Endothelial cell of umbilical vein (primary cell): ENCODE results near the gene AMMECR1. TPM values are rescaled to one million over a fixed set of nuclear protein-coding genes. Genes with fewer than 3 reads are reported as not detected.

Experiments used
- BruUV-seq: library from RNA; stranded (reverse); fragments of 400-500 nt; replicated peaks from 2 replicates; lab custom pipeline; 2021; lab: Mats Ljungman, UMichigan
- CTCF ChIA-PET: fragments of 300-600, 350-600 bp; sonication (Branson Sonifier 250); formaldehyde crosslinking; loops from one replicate; lab custom pipeline; 2021; ENCODE audit warnings: antibody characterized with exemption, inconsistent platforms; lab: Charles Lee
- POLR2A ChIA-PET: fragments of 300-600, 350-600 bp; sonication (Branson Sonifier 250); formaldehyde crosslinking; loops from one replicate; lab custom pipeline; 2021; ENCODE audit warnings: antibody characterized with exemption, inconsistent platforms; lab: Charles Lee
- DNase-seq: peaks from one replicate; pipeline ENCODE4 v3.0.0-alpha.2; 2011; ENCODE audit warnings: low read depth, low spot score
- FAIRE-seq: peaks from 2 replicates; lab custom pipeline; 2011; peaks lifted over from hg19 to GRCh38; lab: Jason Lieb, UNC
- H2AFZ ChIP-seq: 2 replicates; pipeline ENCODE4 v1.6.0; 2012; ENCODE audit warnings: low read depth, low read length, control low read depth, inconsistent platforms
- H3K27ac ChIP-seq: 2 replicates; pipeline ENCODE4 v1.5.1; 2011; ENCODE audit warnings: low read depth, mild to moderate bottlenecking, control low read depth, low read length, moderate library complexity; ENCODE audit not compliant: insufficient read depth
- H3K27me3 ChIP-seq, 2 experiments: 2 replicates each; pipeline versions ENCODE4 v1.6.0 to v1.6.1; 2011; ENCODE audit warnings: low read length in 2 of 2, mixed read lengths in 1 of 2; ENCODE audit not compliant: control insufficient read depth in 2 of 2, insufficient read depth in 2 of 2
- H3K36me3 ChIP-seq, 2 experiments: 2 replicates in 1 of 2; 3 replicates in 1 of 2; pipeline ENCODE4 v1.5.1; 2011; ENCODE audit warnings: low read length in 2 of 2, mild to moderate bottlenecking in 1 of 2, moderate library complexity in 1 of 2; ENCODE audit not compliant: control insufficient read depth in 2 of 2, insufficient read depth in 2 of 2; ENCODE audit errors: extremely low read depth in 1 of 2
- H3K4me1 ChIP-seq: 3 replicates; pipeline ENCODE4 v1.5.1; 2011; ENCODE audit warnings: mild to moderate bottlenecking, low read length; ENCODE audit not compliant: control insufficient read depth, insufficient read depth; ENCODE audit errors: extremely low read depth
- H3K4me2 ChIP-seq: 2 replicates; pipeline ENCODE4 v1.6.1; 2011; ENCODE audit warnings: low read length, control low read depth, mixed read lengths; ENCODE audit not compliant: insufficient read depth
- H3K4me3 ChIP-seq, 3 experiments: fragments of 200-600 bp in 1 of 3; sonication (generic), shearing (Covaris generic) in 1 of 3; replicated peaks in 1 of 3; 2 replicates each; pipeline ENCODE4 v1.5.1; 2011 to 2016; ENCODE audit warnings: control low read depth in 3 of 3, low read length in 3 of 3, mild to moderate bottlenecking in 2 of 3, inconsistent platforms in 1 of 3, low read depth in 1 of 3, moderate library complexity in 1 of 3; ENCODE audit not compliant: insufficient read depth in 1 of 3
- H3K79me2 ChIP-seq: 2 replicates; pipeline ENCODE4 v1.6.0; 2012; ENCODE audit warnings: low read length, inconsistent platforms; ENCODE audit not compliant: control insufficient read depth, insufficient read depth
- H3K9ac ChIP-seq: replicated peaks from 2 replicates; pipeline ENCODE3; 2011; ENCODE audit warnings: low read length, control low read depth; ENCODE audit not compliant: insufficient read depth; ENCODE audit errors: extremely low read depth
- H3K9me1 ChIP-seq: replicated peaks from 3 replicates; pipeline ENCODE4 v1.6.0; 2011; ENCODE audit warnings: mild to moderate bottlenecking, low read length; ENCODE audit not compliant: control insufficient read depth, insufficient read depth; ENCODE audit errors: extremely low read depth
- H3K9me3 ChIP-seq: replicated peaks from 2 replicates; pipeline ENCODE4 v1.5.1; 2012; ENCODE audit warnings: low read length, inconsistent platforms; ENCODE audit not compliant: control insufficient read depth, insufficient read depth
- H4K20me1 ChIP-seq: replicated peaks from 2 replicates; pipeline ENCODE3; 2011; ENCODE audit warnings: mild to moderate bottlenecking, low read length; ENCODE audit not compliant: control insufficient read depth, insufficient read depth; ENCODE audit errors: extremely low read depth
- EZH2 ChIP-seq: IDR thresholded peaks from 2 replicates; pipeline ENCODE4 v1.6.1; 2012; ENCODE audit warnings: borderline replicate concordance, low read depth, mild to moderate bottlenecking, moderate library complexity, low read length, inconsistent platforms; ENCODE audit not compliant: severe bottlenecking
- FOS ChIP-seq: IDR thresholded peaks from 2 replicates; pipeline ENCODE4 v1.6.1; 2011; ENCODE audit warnings: mild to moderate bottlenecking, low read length, moderate library complexity, borderline replicate concordance; ENCODE audit not compliant: insufficient read depth
- GATA2 ChIP-seq: IDR thresholded peaks from 2 replicates; pipeline ENCODE4 v1.7.0; 2011; ENCODE audit warnings: low read depth, mild to moderate bottlenecking, moderate library complexity, mixed read lengths, low read length; ENCODE audit not compliant: insufficient read length, insufficient read depth
- JUN ChIP-seq: IDR thresholded peaks from 2 replicates; pipeline ENCODE4 v1.6.1; 2011; ENCODE audit warnings: borderline replicate concordance, low read depth; ENCODE audit not compliant: insufficient read length, insufficient read depth
- MYC ChIP-seq: IDR thresholded peaks from one replicate; pipeline ENCODE4 v1.6.1; 2011; ENCODE audit warnings: mild to moderate bottlenecking, low read depth, low read length
- POLR2A ChIP-seq: IDR thresholded peaks from 2 replicates; pipeline ENCODE4 v1.6.1; 2012; ENCODE audit warnings: low read depth, mild to moderate bottlenecking, control low read depth, low read length
- POLR2AphosphoS5 ChIP-seq: IDR thresholded peaks from 2 replicates; pipeline ENCODE4 v1.6.1; 2012; ENCODE audit warnings: low read depth, mild to moderate bottlenecking, control low read depth, low read length, moderate library complexity; ENCODE audit not compliant: insufficient read depth
- dilution Hi-C: fragments of 300-500 bp; cut with MboI; formaldehyde crosslinking; loops from one replicate; pipeline ENCODE4 v1.15.0; 2019; ENCODE audit warnings: low sequenced_read_pairs; ENCODE audit not compliant: extremely low pct_ligation_motif_present
- intact Hi-C: fragments of 100-400 bp; cut with micrococcal nuclease; formaldehyde crosslinking; loops from one replicate; pipeline ENCODE4 v1.10.0; 2022
- polyA plus RNA-seq, 4 experiments: library from polyadenylated mRNA; depleted of rRNA in 3 of 4; stranded (reverse) in 3 of 4; unstranded in 1 of 4; fragments of >200 nt; gene quantifications; 2 replicates each; pipeline versions ENCODE4 v1.2.1 to v1.2.3, GENCODE V29; 2011 to 2012; ENCODE audit warnings: missing spikeins in 1 of 4
- total RNA-seq: library from RNA; stranded (reverse); gene quantifications from 2 replicates; pipeline ENCODE4 v1.2.3, GENCODE V29; 2021
- TF ChIP-seq, protein P1 (sequence below), 2 donors: IDR thresholded peaks; 1 replicate in 1 of 2; 2 replicates in 1 of 2; pipeline ENCODE4 v1.5.1; 2011; ENCODE audit warnings: low read length in 2 of 2, mild to moderate bottlenecking in 2 of 2, moderate library complexity in 2 of 2, control low read depth in 1 of 2, inconsistent platforms in 1 of 2, low read depth in 1 of 2; ENCODE audit not compliant: insufficient read depth in 1 of 2; ENCODE audit errors: extremely low read depth in 1 of 2
- TF ChIP-seq, protein P2 (sequence below): IDR thresholded peaks from 2 replicates; pipeline ENCODE4 v1.6.1; 2011; ENCODE audit not compliant: insufficient read depth, insufficient read length

The AMMECR1 gene
- total and polyA plus RNA-seq, 2 donors (not counting 3 experiments of a cell fraction or from before 2014, with no cell fraction given) = 3.6 to 6.9 TPM

DNA sequence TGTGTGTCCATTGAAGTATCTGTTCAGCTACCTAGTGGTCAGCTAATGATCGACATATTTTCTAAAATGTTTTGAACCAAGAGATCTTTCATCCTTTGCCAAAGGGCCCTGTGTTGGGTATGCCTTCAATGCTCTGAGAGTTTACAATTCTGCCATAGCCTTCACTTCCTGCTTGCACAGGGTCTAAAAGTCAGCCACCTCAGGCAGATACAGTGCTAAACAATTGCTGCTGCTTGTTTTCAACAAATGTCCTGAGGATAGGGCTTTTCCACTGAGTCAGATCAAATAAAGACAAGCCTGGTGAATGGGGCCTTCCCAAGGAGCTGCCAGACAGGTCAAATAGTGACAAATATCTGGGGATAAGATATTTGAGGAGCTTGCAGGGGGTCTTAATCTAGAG is 16.7 kb downstream of the AMMECR1 start:
- Histone ChIP-seq H3K4me1 (no peaks in the 10 kb centered on the region), H4K20me1 (no peaks in the 10 kb centered on the region), H3K27me3 (no peaks in the 10 kb centered on the region), H3K4me2 (no peak overlapping the region), H3K79me2 (no peaks in the 10 kb centered on the region), H3K9me3 (no peaks in the 10 kb centered on the region), H3K9me1 (no peaks in the 10 kb centered on the region), H3K27ac (no peak overlapping the region), H2AFZ (no peak overlapping the region), H3K36me3 (no peaks in the 10 kb centered on the region), H3K4me3 (no peak overlapping the region), H3K9ac (no peak overlapping the region)
- intact Hi-C loops = no loop called here
- ChIA-PET CTCF (no interaction called here), POLR2A (no interaction called here)
- TF ChIP-seq, protein P1, sequence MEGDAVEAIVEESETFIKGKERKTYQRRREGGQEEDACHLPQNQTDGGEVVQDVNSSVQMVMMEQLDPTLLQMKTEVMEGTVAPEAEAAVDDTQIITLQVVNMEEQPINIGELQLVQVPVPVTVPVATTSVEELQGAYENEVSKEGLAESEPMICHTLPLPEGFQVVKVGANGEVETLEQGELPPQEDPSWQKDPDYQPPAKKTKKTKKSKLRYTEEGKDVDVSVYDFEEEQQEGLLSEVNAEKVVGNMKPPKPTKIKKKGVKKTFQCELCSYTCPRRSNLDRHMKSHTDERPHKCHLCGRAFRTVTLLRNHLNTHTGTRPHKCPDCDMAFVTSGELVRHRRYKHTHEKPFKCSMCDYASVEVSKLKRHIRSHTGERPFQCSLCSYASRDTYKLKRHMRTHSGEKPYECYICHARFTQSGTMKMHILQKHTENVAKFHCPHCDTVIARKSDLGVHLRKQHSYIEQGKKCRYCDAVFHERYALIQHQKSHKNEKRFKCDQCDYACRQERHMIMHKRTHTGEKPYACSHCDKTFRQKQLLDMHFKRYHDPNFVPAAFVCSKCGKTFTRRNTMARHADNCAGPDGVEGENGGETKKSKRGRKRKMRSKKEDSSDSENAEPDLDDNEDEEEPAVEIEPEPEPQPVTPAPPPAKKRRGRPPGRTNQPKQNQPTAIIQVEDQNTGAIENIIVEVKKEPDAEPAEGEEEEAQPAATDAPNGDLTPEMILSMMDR (IDR thresholded peaks at IDR 0.05; ENCODE audit: extremely low read depth in 1 of 2, insufficient read depth in 1 of 2, low read depth in 1 of 2, low read length in 2 of 2) = no peak
- TF ChIP-seq POLR2A (no peak), MYC (no peak), GATA2 (no peak), POLR2AphosphoS5 (no peak), EZH2 (no peak), JUN (no peak), FOS (no peak)
- TF ChIP-seq, protein P2, sequence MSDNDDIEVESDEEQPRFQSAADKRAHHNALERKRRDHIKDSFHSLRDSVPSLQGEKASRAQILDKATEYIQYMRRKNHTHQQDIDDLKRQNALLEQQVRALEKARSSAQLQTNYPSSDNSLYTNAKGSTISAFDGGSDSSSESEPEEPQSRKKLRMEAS = no peak
- dilution Hi-C loops = no loop called here
- no TSS peak for BruUV-seq
- DNase-seq (no peak), FAIRE-seq (no peak)
